GM20000 (cell line): ENCODE data around the gene WDR88.

Experiments
- DNase-seq: peaks from one replicate; pipeline ENCODE4 v3.0.0; 2012; ENCODE audit warnings: low spot score
- TF ChIP-seq, protein P1 (sequence below): IDR thresholded peaks from 2 replicates; pipeline ENCODE4 v1.5.1; 2012; ENCODE audit warnings: mild to moderate bottlenecking, control low read depth; ENCODE audit errors: extremely low read depth, missing control alignments

Gene WDR88

DNA sequence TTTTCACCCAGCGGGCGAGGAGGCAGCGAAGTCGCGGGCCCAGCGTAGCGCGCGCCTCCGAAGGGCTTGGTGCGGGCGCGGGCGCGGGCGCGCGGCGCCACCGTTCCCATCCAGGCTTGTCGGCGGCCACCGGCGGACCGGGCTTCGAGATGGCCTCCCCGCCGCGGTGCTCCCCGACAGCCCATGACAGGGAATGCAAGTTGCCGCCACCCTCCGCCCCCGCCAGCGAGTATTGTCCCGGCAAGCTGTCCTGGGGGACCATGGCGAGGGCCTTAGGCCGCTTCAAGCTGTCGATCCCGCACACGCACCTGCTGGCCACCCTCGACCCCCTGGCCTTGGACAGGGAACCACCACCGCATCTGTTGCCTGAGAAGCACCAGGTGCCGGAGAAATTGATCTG is at the start of gene WDR88:
WDR88 (plus strand) TSS at position 94 of the 400 bp plus-strand sequence; CDS start at position 150, 56 bp downstream.
- DNase-seq: no peak
- TF ChIP-seq, protein P1, sequence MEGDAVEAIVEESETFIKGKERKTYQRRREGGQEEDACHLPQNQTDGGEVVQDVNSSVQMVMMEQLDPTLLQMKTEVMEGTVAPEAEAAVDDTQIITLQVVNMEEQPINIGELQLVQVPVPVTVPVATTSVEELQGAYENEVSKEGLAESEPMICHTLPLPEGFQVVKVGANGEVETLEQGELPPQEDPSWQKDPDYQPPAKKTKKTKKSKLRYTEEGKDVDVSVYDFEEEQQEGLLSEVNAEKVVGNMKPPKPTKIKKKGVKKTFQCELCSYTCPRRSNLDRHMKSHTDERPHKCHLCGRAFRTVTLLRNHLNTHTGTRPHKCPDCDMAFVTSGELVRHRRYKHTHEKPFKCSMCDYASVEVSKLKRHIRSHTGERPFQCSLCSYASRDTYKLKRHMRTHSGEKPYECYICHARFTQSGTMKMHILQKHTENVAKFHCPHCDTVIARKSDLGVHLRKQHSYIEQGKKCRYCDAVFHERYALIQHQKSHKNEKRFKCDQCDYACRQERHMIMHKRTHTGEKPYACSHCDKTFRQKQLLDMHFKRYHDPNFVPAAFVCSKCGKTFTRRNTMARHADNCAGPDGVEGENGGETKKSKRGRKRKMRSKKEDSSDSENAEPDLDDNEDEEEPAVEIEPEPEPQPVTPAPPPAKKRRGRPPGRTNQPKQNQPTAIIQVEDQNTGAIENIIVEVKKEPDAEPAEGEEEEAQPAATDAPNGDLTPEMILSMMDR: no peak

- no peak for DNase-seq
- TF ChIP-seq, protein P1: no peak
Measured at GRCh38 chr19:33085570-33086128, 46.3 kb upstream of the WDR88 start.

GRCh38 chr19:33086955-33087354 is 45.0 kb upstream of the WDR88 start:
- TF ChIP-seq, protein P1: no peak
- no peak for DNase-seq

- DNase-seq: no peak
- TF ChIP-seq, protein P1: no peak
Measured at GRCh38 chr19:33089010-33089409, 42.9 kb upstream of the WDR88 start.

DNA sequence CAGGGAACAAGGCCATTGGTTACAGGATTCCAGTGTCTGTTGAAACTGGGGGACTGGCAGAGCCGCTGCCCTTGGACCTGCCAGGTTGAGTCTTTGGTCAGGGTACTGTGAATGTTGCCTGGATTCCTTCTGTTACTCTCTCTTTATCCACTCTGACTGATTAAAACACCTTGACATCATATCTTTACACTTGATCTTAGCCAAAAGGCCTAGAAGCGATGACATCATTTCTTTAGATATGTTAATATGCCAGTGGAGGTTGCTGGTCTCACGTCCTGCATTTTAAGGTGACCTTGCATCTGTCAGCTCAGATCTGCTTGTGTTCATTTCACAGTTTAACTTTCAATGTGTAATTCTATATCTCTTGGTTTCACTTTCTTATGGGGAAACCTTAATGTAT is 41.7 kb upstream of the WDR88 start:
- TF ChIP-seq, protein P1: no peak
- DNase-seq: no peak

DNA sequence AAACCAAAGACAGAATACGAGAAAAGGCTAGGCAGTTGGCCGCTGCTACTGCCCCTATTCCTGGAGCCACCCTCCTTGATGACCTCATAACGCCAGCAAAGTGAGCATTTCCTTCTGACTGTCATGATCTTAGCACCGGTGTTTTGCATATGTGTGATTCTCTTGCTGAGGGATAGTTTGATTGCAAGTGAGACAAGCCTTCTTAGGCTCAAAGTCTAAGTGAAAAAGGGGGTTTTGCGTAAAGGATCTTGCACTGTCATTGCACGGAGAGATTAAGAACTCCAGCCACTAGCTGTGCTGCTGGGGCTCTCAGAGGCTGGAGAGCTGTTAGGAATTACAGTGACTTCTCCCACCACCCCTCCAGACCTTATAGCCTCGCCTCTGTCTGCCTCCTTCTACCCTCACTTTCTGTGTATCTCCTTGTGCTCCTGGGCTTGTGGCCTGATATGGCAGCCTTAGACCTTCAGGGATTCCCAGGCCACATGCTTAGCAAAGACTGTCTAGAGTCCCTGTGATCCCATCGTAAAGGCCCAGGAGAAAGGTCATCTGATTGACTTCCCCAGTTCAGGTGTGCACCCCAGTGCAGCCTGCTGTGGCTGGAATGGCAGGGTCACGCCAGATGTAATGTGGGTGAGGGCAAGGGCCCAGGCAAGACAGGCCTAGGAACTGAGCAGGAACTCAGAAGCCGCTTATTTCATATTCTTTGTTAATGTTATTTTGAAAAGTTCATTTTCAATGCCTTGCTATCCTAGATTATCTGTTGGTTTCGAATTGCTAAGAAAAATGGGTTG is 38.3 kb upstream of the WDR88 start:
- no peak for DNase-seq

DNA sequence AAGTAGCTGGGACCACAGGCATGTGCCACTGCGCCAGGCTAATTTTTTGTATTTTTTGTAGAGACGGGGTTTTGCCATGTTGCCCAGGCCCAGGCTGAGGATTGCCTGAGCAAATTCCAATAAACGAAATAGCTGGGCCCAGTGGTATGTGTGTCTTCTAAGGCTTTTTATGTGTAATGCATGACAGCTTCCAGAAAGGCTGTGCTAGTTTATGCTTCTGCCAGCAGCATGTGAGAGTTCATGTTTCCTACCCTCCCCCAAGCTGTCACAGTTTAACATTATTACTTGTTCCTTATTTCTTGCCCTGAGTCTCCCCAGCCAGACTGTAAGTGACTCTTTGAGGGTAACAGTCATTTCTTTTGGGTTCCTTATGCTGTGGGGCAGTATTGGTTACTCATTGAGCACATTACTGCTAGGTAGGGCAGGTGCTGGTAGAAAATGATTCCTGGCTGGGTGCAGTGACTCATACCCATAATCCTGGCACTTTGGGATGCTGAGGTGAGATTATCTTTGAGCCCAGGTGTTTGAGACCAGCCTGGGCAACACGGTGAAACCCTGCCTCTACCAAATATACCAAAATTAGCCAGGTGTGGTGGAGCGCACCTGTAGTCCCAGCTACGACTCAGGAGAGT is 37.4 kb upstream of the WDR88 start:
- no peak for DNase-seq
- TF ChIP-seq, protein P1: no peak

More for the DNA sequence above, 38.3 kb upstream of the WDR88 start:
- TF ChIP-seq, protein P1: no peak
